Activated CD8-positive, alpha-beta memory T cell treated with anti-CD3 and anti-CD28 coated beads, Interleukin-2, amount 50 U/mL, for 24 hours (primary cell): ENCODE measurements around the gene SEMA4D.
A peak's percentile ranks its signal among the peaks of the same experiment; 100 is the strongest.

Source experiments
- DNase-seq: peaks from one replicate; pipeline ENCODE4 v3.0.0-alpha.2; 2020; ENCODE audit errors: extremely low read depth

Gene SEMA4D

GRCh38 chr9:89430995-89431394 lies 66.9 kb downstream of the SEMA4D start:
- DNase-seq, result no peak

GRCh38 chr9:89428901-89429890 lies 68.7 kb downstream of the SEMA4D start:
- no peak for DNase-seq

GRCh38 chr9:89428222-89428761 lies 69.6 kb downstream of the SEMA4D start:
- DNase-seq, result no peak

- peak; percentile 81 for DNase-seq
Observed at GRCh38 chr9:89427621-89428221, 70.2 kb downstream of the SEMA4D start.

GRCh38 chr9:89426384-89426961 lies 71.4 kb downstream of the SEMA4D start:
- no peak for DNase-seq

GRCh38 chr9:89425921-89426383 lies 72.0 kb downstream of the SEMA4D start:
- DNase-seq, result no peak

- no peak for DNase-seq
Observed at GRCh38 chr9:89425024-89425805, 72.7 kb downstream of the SEMA4D start.

GRCh38 chr9:89422151-89422975 lies 75.5 kb downstream of the SEMA4D start:
- peak; percentile 51 for DNase-seq

GRCh38 chr9:89421595-89421994 lies 76.3 kb downstream of the SEMA4D start:
- no peak for DNase-seq

GRCh38 chr9:89420397-89421178 lies 77.3 kb downstream of the SEMA4D start:
- no peak for DNase-seq

- no peak for DNase-seq
Observed at GRCh38 chr9:89419978-89420394, 77.9 kb downstream of the SEMA4D start.

GRCh38 chr9:89418882-89419640 lies 78.9 kb downstream of the SEMA4D start:
- peak; percentile 41 for DNase-seq

- no peak for DNase-seq
Observed at GRCh38 chr9:89418474-89418845, 79.5 kb downstream of the SEMA4D start.

- DNase-seq, result no peak
Observed at GRCh38 chr9:89417832-89418473, 80.0 kb downstream of the SEMA4D start.

GRCh38 chr9:89414670-89415324 lies 83.1 kb downstream of the SEMA4D start:
- no peak for DNase-seq

GRCh38 chr9:89413963-89414638 lies 83.8 kb downstream of the SEMA4D start:
- DNase-seq, result no peak

- no peak for DNase-seq
Observed at GRCh38 chr9:89412951-89413350, 85.0 kb downstream of the SEMA4D start.
